ENCODE measurements around the gene VAC14.

The VAC14 gene

DNA sequence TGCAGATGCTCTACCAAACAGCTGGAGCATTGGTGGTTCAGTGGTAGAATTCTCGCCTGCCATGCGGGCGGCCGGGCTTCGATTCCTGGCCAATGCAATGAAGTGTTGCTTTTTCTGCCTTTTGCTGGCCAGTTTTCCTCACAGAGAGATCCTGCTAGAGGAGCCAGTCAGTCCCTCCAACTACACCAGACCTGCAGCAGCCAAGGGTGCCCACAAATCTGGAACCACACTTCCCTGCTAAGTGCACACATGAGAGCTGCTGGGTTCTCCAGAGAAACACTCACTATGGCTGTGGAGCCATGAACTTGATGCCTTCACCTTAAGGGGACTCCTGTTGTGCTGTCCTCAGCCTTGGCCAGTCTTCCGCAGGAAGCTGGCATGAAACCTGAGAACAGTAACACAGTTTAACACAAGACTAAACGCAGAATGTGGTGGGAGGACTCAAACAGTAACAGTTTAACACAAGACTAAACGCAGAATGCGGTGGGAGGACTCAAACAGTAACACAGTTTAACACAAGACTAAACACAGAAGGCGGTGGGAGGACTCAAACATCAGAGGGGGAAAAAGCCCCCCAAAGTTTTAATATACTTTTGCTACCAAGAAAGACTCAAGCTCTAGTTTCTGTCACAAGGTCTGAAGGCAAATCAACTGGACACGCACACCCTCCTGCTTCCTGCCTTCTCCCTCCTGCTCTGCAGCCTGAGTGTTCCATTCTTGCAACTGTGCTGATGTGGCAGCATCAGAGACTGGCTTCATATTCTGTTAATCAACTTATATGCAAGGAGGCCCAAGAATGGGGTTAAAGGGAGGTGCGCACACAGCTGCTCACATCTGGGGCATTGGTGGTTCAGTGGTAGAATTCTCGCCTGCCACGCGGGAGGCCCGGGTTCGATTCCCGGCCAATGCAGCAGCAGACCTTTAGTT, 12.0 kb downstream of the VAC14 start:
- H3K4me1 ChIP-seq, result no peaks in the 10 kb centered on the region
- H3K4me3 ChIP-seq (ENCODE audit: low read depth, low read length), result no peak overlapping the region
- DNase-seq, result peak; percentile 69
- H3K36me3 ChIP-seq, result peaks cover 7% of the 10 kb centered on the region
- H3K27me3 ChIP-seq, result no peaks in the 10 kb centered on the region
- TF ChIP-seq, protein P1, sequence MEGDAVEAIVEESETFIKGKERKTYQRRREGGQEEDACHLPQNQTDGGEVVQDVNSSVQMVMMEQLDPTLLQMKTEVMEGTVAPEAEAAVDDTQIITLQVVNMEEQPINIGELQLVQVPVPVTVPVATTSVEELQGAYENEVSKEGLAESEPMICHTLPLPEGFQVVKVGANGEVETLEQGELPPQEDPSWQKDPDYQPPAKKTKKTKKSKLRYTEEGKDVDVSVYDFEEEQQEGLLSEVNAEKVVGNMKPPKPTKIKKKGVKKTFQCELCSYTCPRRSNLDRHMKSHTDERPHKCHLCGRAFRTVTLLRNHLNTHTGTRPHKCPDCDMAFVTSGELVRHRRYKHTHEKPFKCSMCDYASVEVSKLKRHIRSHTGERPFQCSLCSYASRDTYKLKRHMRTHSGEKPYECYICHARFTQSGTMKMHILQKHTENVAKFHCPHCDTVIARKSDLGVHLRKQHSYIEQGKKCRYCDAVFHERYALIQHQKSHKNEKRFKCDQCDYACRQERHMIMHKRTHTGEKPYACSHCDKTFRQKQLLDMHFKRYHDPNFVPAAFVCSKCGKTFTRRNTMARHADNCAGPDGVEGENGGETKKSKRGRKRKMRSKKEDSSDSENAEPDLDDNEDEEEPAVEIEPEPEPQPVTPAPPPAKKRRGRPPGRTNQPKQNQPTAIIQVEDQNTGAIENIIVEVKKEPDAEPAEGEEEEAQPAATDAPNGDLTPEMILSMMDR (IDR thresholded peaks at IDR 0.05; ENCODE audit: low read depth, low read length), result no peak
- no peaks in the 10 kb centered on the region for H3K9me3 ChIP-seq

DNA sequence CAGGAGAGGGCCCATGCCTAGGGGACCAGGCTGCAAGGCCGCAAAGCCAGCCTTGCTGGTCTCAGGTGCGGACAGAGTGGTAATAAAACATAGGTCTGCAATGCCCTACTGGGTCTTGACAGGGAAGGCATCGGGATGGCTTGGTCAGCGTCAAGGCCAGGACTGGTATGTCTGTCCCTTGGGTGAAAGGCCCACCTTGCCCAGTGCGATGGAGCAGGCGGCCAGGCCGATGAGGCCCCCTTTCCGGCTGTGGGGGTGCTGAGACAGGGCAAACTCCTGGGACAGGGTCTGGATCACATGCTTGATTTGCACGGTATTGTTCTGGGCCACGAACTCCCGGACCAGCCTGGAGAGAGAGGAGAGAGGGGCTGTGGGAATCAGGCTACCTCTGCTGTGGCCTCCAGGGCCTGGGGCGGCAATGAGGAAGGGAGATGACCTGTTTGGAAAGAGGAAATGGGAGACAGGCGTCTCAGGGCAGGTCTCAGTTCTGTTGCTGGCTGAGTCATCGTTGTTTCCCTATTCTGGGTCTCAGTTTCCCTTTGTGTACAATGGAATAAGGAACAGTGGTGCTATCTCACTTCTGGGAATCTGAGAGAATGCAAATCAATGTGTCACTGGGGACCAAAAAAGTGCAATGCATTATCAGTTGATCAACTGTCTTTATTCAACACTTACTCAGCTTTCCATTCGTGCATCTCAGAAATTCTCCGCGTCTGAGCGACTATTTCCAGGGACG, 14.8 kb downstream of the VAC14 start:
- H3K4me1 ChIP-seq, result no peaks in the 10 kb centered on the region
- H3K4me3 ChIP-seq (ENCODE audit: low read depth, low read length), result no peak overlapping the region
- TF ChIP-seq, protein P1 (IDR thresholded peaks at IDR 0.05; ENCODE audit: low read depth, low read length), result no peak
- H3K36me3 ChIP-seq, result peaks cover 32% of the 10 kb centered on the region
- no peak for DNase-seq
- no peaks in the 10 kb centered on the region for H3K27me3 ChIP-seq
- no peaks in the 10 kb centered on the region for H3K9me3 ChIP-seq

DNA sequence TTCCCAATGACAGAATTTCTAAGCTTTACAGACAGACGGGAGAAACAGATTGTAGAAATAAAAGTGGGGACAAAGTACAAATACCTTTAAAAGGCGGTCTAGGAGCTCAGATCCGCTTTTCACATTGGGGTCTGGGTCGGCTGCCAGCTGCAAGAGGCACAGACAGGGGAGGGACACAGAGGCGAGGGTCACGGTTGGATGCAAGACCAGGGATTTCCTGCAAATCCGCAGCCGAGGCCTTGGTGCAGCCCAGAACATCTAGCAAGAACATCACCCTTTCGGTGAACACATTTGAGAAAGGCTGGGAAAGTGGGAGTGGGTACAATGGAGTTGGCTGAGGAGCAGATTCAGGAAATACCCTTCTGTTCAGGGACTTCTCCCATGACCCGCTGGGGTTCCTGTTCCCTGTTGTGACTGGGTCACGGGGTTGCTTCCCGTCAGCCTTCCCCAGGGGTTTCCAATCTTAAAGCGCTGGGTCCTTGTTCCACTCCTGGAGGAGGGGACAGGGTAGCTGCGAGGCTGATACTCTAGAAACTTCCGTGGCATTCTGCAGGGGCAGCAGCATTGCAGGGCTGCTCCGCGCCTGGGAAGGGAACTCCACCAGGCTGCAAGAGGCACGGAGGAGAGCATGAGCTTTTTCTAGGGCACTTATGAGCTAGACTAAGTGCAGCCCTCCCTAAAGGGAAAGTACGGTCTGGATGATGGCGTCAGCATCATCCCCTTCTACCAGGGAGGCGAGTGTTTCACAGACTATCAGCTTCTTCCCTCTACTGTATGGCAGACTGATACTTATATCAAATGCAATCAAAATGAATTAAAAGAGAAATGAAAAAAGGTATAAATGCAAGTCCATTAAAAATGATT, 16.0 kb downstream of the VAC14 start:
- DNase-seq, result no peak
- TF ChIP-seq, protein P1 (IDR thresholded peaks at IDR 0.05; ENCODE audit: low read depth, low read length), result no peak
- H3K27me3 ChIP-seq, result no peaks in the 10 kb centered on the region
- H3K4me3 ChIP-seq (ENCODE audit: low read depth, low read length), result no peak overlapping the region
- no peaks in the 10 kb centered on the region for H3K9me3 ChIP-seq
- peaks cover 44% of the 10 kb centered on the region for H3K36me3 ChIP-seq
- no peaks in the 10 kb centered on the region for H3K4me1 ChIP-seq

DNA sequence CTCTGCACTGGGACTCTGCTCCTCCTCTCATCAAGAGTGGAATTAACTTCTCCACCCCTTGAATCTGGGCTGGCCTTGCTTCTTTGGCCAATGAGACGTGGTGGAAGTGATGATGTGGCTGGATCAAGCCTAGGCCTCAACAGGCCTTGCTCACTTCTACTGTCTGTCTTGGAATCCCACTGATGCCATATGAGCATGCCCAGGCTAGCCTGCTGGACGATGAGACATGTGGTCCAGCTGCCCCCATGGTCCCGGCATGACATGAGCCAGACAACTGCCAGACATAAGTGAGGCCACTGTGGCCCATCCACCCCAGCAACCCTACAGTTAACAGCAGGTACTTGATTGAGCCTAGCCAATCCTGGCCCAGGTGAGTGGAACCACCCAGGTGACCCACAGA, 18.7 kb downstream of the VAC14 start:
- Histone ChIP-seq H3K4me1 (no peaks in the 10 kb centered on the region), H3K27me3 (no peaks in the 10 kb centered on the region), H3K9me3 (no peaks in the 10 kb centered on the region), H3K36me3 (peaks cover 44% of the 10 kb centered on the region), H3K4me3 (ENCODE audit: low read depth, low read length) (no peak overlapping the region)
- TF ChIP-seq, protein P1 (IDR thresholded peaks at IDR 0.05; ENCODE audit: low read depth, low read length), result no peak
- no peak for DNase-seq

DNA sequence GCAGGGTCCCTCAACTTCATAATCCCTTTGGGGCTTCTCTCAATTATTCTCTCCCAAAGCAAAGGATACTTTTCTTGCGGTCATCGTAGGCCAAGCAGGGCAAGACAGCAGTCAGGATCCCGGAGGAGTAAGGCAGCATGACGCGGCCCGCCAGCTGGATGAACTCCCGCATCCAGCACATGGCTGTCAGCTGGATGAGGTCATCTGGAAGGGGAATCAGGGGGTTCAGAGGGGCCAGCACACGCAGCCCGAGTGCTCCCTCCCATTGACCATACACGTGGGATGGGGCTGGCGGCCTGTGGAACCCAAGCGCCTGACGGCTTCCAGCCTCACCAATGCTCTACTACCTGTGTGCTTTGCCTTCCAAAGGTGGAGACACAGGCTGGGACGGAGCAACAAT, 19.2 kb downstream of the VAC14 start:
- DNase-seq, result no peak
- H3K9me3 ChIP-seq, result no peaks in the 10 kb centered on the region
- TF ChIP-seq, protein P1 (IDR thresholded peaks at IDR 0.05; ENCODE audit: low read depth, low read length), result no peak
- no peaks in the 10 kb centered on the region for H3K4me1 ChIP-seq
- H3K4me3 ChIP-seq (ENCODE audit: low read depth, low read length), result no peak overlapping the region
- H3K27me3 ChIP-seq, result no peaks in the 10 kb centered on the region
- H3K36me3 ChIP-seq, result peaks cover 44% of the 10 kb centered on the region

Measured in BE2C (cell line).